HepG2 (cell line): ENCODE measurements around the gene XXYLT1. TPM values are rescaled to one million over a fixed set of nuclear protein-coding genes. Genes with fewer than 3 reads are reported as not detected.

Source experiments
- ATAC-seq: fragments of 200-7000 bp; cut with Tn5 transposase; 3 replicates; pipeline ENCODE4 v1.9.1; 2020; ENCODE audit warnings: mild to moderate bottlenecking, moderate library complexity
- BruUV-seq: library from RNA; stranded (reverse); fragments of 400-500 nt; replicated peaks from 2 replicates; lab custom pipeline; 2021; lab: Mats Ljungman, UMichigan
- CTCF ChIA-PET: fragments of 300-600 bp; formaldehyde crosslinking; extraction: SDS; loops from one replicate; lab custom pipeline; 2021; ENCODE audit warnings: low total read pairs, inconsistent platforms, low intra/inter-chr PET ratio; lab: Yijun Ruan, JAX
- POLR2A ChIA-PET: fragments of 350-600 bp; sonication (Branson Sonifier 250); formaldehyde crosslinking; loops from one replicate; lab custom pipeline; 2020; ENCODE audit warnings: antibody characterized with exemption, inconsistent platforms; lab: Yijun Ruan, JAX
- DNase-seq: peaks from one replicate; pipeline ENCODE4 v3.0.0-alpha.2; 2015; ENCODE audit warnings: low spot score
- FAIRE-seq: peaks from 3 replicates; lab custom pipeline; 2011; peaks lifted over from hg19 to GRCh38; lab: Jason Lieb, UNC
- H2AFZ ChIP-seq: one replicate; pipeline ENCODE4 v1.6.1; 2011; ENCODE audit warnings: low read length, inconsistent platforms
- H3K27ac ChIP-seq: fragments of 300-600 bp; 3 replicates; pipeline ENCODE4 v1.8.0; 2011; ENCODE audit warnings: mixed run types, mild to moderate bottlenecking, mixed read lengths, low read length, inconsistent platforms; ENCODE audit not compliant: insufficient read depth; ENCODE audit errors: extremely low read length
- H3K27me3 ChIP-seq, 2 experiments: fragments of 200-600 bp in 1 of 2; 2 replicates in 1 of 2; 3 replicates in 1 of 2; pipeline versions ENCODE4 v1.6.0 to v1.8.0; 2011; ENCODE audit warnings: low read length in 2 of 2, mild to moderate bottlenecking in 2 of 2, moderate library complexity in 2 of 2, inconsistent platforms in 1 of 2; ENCODE audit not compliant: insufficient read depth in 2 of 2, control insufficient read depth in 1 of 2
- H3K36me3 ChIP-seq, 2 experiments: fragments of 200-600 bp in 1 of 2; replicated peaks in 1 of 2; 2 replicates in 1 of 2; 3 replicates in 1 of 2; pipeline versions ENCODE4 v1.5.1 to v1.8.0; 2011; ENCODE audit warnings: low read length in 2 of 2, inconsistent platforms in 1 of 2; ENCODE audit not compliant: insufficient read depth in 2 of 2, control insufficient read depth in 1 of 2
- H3K4me1 ChIP-seq: 2 replicates; pipeline ENCODE4 v1.5.1; 2012; ENCODE audit warnings: low read length, inconsistent platforms; ENCODE audit not compliant: insufficient read depth
- H3K4me2 ChIP-seq: 2 replicates; pipeline ENCODE4 v1.6.0; 2011; ENCODE audit warnings: low read depth, low read length, inconsistent platforms
- H3K4me3 ChIP-seq, 3 experiments: fragments of 200-600 bp in 1 of 3; sonication (generic), shearing (Covaris generic) in 1 of 3; replicated peaks in 1 of 3; 2 replicates each; pipeline ENCODE4 v1.5.1; 2011 to 2016; ENCODE audit warnings: low read length in 3 of 3, inconsistent platforms in 2 of 3, low read depth in 2 of 3, mild to moderate bottlenecking in 2 of 3, control low read depth in 1 of 3, mixed read lengths in 1 of 3; ENCODE audit not compliant: insufficient read depth in 1 of 3
- H3K79me2 ChIP-seq: one replicate; pipeline ENCODE4 v1.6.1; 2011; ENCODE audit warnings: low read length, inconsistent platforms; ENCODE audit not compliant: insufficient read depth
- H3K9ac ChIP-seq: 2 replicates; pipeline ENCODE4 v1.6.0; 2011; ENCODE audit warnings: mild to moderate bottlenecking, low read depth, low read length, inconsistent platforms; ENCODE audit not compliant: insufficient read depth
- H3K9me3 ChIP-seq: 2 replicates; pipeline ENCODE4 v1.5.1; 2012; ENCODE audit warnings: mild to moderate bottlenecking, low read length
- H4K20me1 ChIP-seq: 2 replicates; pipeline ENCODE4 v1.6.0; 2011; ENCODE audit warnings: inconsistent platforms, mild to moderate bottlenecking, low read length, moderate library complexity; ENCODE audit not compliant: insufficient read depth
- DZIP1 ChIP-seq: sonication (generic); formaldehyde crosslinking; IDR thresholded peaks from 2 replicates; pipeline ENCODE4 v1.5.0; 2020; ENCODE audit warnings: mild to moderate bottlenecking, missing genetic modification reagents
- FOXP1 ChIP-seq, 2 experiments: fragments of 450-650 bp in 1 of 2; IDR thresholded peaks; 2 replicates each; pipeline ENCODE4 v1.6.1; 2017 to 2018; ENCODE audit warnings: antibody characterized with exemption in 1 of 2
- MBNL3 ChIP-seq: fragments of 250-450 bp; sonication (Bioruptor Pico); conservative IDR thresholded peaks from 2 replicates; pipeline ENCODE4 v1.8.0; 2022; ENCODE audit warnings: mild to moderate bottlenecking, inconsistent platforms
- PCBP2 ChIP-seq: fragments of 200-400 bp; formaldehyde crosslinking; optimal IDR thresholded peaks from 2 replicates; pipeline ENCODE3; 2018; ENCODE audit warnings: low read length, low read depth; ENCODE audit not compliant: poor library complexity, severe bottlenecking
- ZNF207 ChIP-seq: fragments of 450-650 bp; IDR thresholded peaks from 2 replicates; pipeline ENCODE4 v1.6.1; 2016; ENCODE audit warnings: antibody characterized with exemption, borderline replicate concordance
- ZNF570 ChIP-seq: sonication (generic); formaldehyde crosslinking; IDR thresholded peaks from 2 replicates; pipeline ENCODE4 v1.4.0; 2020; ENCODE audit warnings: mild to moderate bottlenecking, missing genetic modification reagents, borderline replicate concordance
- ZNF687 ChIP-seq: sonication (generic); formaldehyde crosslinking; IDR thresholded peaks from 2 replicates; pipeline ENCODE4 v1.5.1; 2020; ENCODE audit warnings: mild to moderate bottlenecking, missing genetic modification reagents, moderate library complexity
- WGBS: methylation state at CpG from one replicate; pipeline ENCODE4 v1.1.6; 2017; ENCODE audit warnings: low lambda C conversion rate; 5-methylcytosine and 5-hydroxymethylcytosine counted together
- in situ Hi-C: cut with HindIII; loops from 2 replicates; pipeline ENCODE4 v1.10.0; 2017; ENCODE audit warnings: low pct_unique_long_range_greater_than_20kb; ENCODE audit not compliant: extremely low pct_ligation_motif_present
- intact Hi-C: fragments of 100-400 bp; cut with micrococcal nuclease; formaldehyde crosslinking; loops from one replicate; pipeline ENCODE4 v1.10.0; 2022; ENCODE audit not compliant: unreplicated experiment
- polyA plus RNA-seq, 8 experiments: library from polyadenylated mRNA; depleted of rRNA in 3 of 8; stranded (reverse) in 7 of 8; unstranded in 1 of 8; fragments of >200 nt; fragmentation: Illumina TruSeq in 4 of 8; extraction: Trizol in 4 of 8; gene quantifications; 2 replicates each; pipeline versions ENCODE4 v1.2.1 to v1.2.3, GENCODE V29; 2011 to 2016; ENCODE audit warnings: low read depth in 4 of 8, missing spikeins in 1 of 8, mixed read lengths in 1 of 8; ENCODE audit not compliant: insufficient read depth in 1 of 8
- total RNA-seq, 5 experiments: library from RNA; depleted of rRNA; stranded (reverse); fragments of >200 nt; fragmentation: Illumina TruSeq; extraction: Trizol; gene quantifications; 2 replicates each; pipeline ENCODE4 v1.2.3, GENCODE V29; 2016; ENCODE audit warnings: low read depth in 1 of 5

XXYLT1 gene
- total and polyA plus RNA-seq, 2 of the 13 experiments (the other 11 are each of a cell fraction or from before 2014, with no cell fraction given): 17.7 to 19.0 TPM

GRCh38 chr3:195102609-195103467 lies 168.1 kb downstream of the XXYLT1 start:
- intact Hi-C loops: loop anchor here (10.0 kb wide), 1 partner anchor 68 kb away; no protein-coding TSS in a partner anchor
- BruUV-seq: no TSS peak
- DNase-seq: no peak

More at GRCh38 chr3:195102609-195103467, 168.1 kb downstream of the XXYLT1 start:
- in situ Hi-C loops: no loop called here
- ChIA-PET POLR2A (no interaction called here), CTCF (no interaction called here)
- H3K4me3 ChIP-seq: no peak overlapping the region
- H3K4me2 ChIP-seq: no peak overlapping the region
- no peak overlapping the region for H3K9ac ChIP-seq
- H3K4me1 ChIP-seq: peaks cover 38% of the 10 kb centered on the region
- H3K36me3 ChIP-seq: no peaks in the 10 kb centered on the region
- no peaks in the 10 kb centered on the region for H4K20me1 ChIP-seq
- FAIRE-seq (no peak), ATAC-seq (no peak)
- TF ChIP-seq FOXP1 (IDR thresholded peaks at IDR 0.05) (no peak), FOXP1 (CRISPR knock-in tag; IDR thresholded peaks at IDR 0.05) (no peak), ZNF570 (CRISPR knock-in tag) (no peak), ZNF207 (no peak), MBNL3 (CRISPR knock-in tag) (no peak), PCBP2 (no peak), ZNF687 (CRISPR knock-in tag) (peak; percentile 14; the same call in 1 of the 2 replicates), DZIP1 (CRISPR knock-in tag) (no peak)
- no peaks in the 10 kb centered on the region for H3K79me2 ChIP-seq
- 96% methylated on average over 32 of the region's 32 CpGs for WGBS
- no peaks in the 10 kb centered on the region for H3K9me3 ChIP-seq
- H2AFZ ChIP-seq: no peak overlapping the region
- H3K27me3 ChIP-seq: no peaks in the 10 kb centered on the region
- H3K27ac ChIP-seq: no peak overlapping the region
